ENCODE results near the gene GALNT13. TPM values are rescaled to one million over a fixed set of nuclear protein-coding genes. Genes with fewer than 3 reads are reported as not detected.

GALNT13 gene
- total RNA-seq, 5 donors from 2014 or later (not counting 1 experiment from before 2014, with no cell fraction given) = 0.10 to 0.47 TPM; not detected in 3

DNA sequence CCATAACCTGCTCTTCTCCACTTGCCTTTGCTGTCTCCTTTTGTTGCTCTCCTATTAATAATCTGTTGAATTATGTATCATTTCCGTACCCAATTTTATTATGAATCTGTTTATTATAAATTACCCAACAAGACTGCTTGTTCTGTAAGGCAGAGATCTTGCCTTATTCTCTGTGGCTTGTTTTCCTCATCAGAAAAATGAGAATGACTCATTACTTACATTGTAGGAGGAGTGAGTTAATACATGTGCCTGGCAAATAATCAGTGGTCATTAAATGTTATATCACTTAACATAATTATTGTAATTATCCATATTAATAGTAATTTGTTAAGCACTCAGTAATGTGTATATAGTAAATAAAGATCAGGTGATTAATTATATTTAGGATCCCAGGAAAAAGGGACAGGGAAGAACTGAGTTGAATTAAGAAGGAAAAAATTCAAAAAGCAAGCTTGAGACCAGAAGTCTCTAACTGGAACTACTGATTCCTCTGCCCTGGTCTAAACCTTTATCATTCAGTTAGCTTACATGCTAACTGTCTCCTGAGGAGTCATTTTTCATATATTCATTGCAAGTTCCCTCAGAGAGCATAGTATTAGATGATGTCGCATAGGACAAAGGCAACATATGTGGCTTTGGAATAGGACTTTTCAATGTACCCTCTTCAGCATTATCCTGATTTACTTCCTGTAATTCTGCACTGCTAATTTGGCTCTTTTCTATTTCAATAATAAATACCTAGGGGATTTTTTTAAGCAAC, 335.7 kb downstream of the GALNT13 start:
- WGBS (ENCODE audit: insufficient coverage) = no CpG with 5 or more reads among the region's 2 CpGs
- no peaks in the 10 kb centered on the region for H3K27me3 Mint-ChIP-seq
- no peak overlapping the region for H3K4me3 Mint-ChIP-seq
- ChIA-PET CTCF (no interaction called here), POLR2A (no interaction called here)
- Histone ChIP-seq H3K9me3 (no peaks in the 10 kb centered on the region), H3K4me3 (ENCODE audit: control insufficient read depth in 1 of 2, extremely low read depth in 1 of 2, low read length in 1 of 2) (no peak overlapping the region), H3K36me3 (ENCODE audit: control insufficient read depth in 2 of 2, extremely low read depth in 1 of 2, insufficient read depth in 1 of 2, low read length in 1 of 2) (no peaks in the 10 kb centered on the region), H3K4me1 (ENCODE audit: control insufficient read depth in 1 of 2, extremely low read depth in 1 of 2, insufficient read depth in 2 of 2, low read length in 2 of 2) (no peaks in the 10 kb centered on the region), H3K27ac (ENCODE audit: low read length) (no peak overlapping the region), H3K27me3 (replicated peaks in 1 of 2; ENCODE audit: control insufficient read depth in 2 of 2, extremely low read depth in 1 of 2, insufficient read depth in 2 of 2, low read length in 1 of 2) (no peaks in the 10 kb centered on the region)
- no peaks in the 10 kb centered on the region for H3K36me3 Mint-ChIP-seq
- H3K4me1 Mint-ChIP-seq = no peaks in the 10 kb centered on the region
- ATAC-seq (replicated peaks in 1 of 4) (no peak), DNase-seq (no peak)
- peaks cover 4 to 20% (median 12%) of the 10 kb centered on the region in 3 donors for H3K9me3 Mint-ChIP-seq
- no peak overlapping the region for H3K27ac Mint-ChIP-seq

DNA sequence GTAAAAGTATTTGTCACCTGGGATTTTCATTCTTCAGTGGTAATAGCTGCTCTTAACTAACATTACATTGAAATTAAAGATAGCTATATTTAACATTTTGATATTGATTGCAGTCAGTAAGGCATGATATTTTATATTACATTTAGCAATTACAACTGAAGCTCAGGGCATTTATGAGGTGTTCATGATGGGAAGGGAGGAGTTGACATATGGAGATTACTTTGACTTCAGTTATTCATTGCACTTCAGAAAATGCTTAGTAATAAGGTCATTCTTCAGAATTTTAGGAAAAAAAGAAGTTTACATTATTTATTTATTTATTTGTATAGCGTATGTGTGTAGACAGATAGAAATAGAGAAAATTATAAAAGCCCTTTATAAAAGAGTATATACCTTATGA, 352.0 kb downstream of the GALNT13 start:
- H3K36me3 Mint-ChIP-seq = no peaks in the 10 kb centered on the region
- no peak for DNase-seq
- no CpG with 5 or more reads among the region's 1 CpG for WGBS (ENCODE audit: insufficient coverage)

DNA sequence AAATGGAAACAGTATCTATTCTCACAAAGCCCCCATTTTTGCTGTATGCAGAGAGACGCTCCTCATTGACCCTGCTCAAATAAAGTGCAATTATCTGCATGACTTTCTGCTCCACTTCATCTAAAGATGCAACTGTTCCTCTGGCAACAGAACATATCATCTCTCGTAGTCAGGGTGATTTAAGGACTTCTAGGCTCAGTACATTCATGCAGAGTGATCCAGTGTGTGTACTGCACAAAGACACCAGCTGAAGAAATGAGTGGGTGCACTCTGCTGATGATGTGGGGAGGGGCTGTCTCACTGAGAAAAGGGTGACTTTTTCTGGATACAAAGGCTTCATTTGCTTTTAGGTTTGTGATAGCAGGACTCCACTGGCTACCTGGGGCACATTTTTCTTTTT, 355.2 kb downstream of the GALNT13 start:
- no peak overlapping the region for H3K27ac ChIP-seq (ENCODE audit: low read length)
- H3K27ac Mint-ChIP-seq = no peak overlapping the region
- WGBS (ENCODE audit: insufficient coverage) = 13% methylated on average over 1 of the region's 2 CpGs
- H3K9me3 Mint-ChIP-seq = peaks cover 5 to 15% (median 10%) of the 10 kb centered on the region in 3 donors
- no peak for DNase-seq
- H3K4me1 ChIP-seq (ENCODE audit: control insufficient read depth in 1 of 2, extremely low read depth in 1 of 2, insufficient read depth in 2 of 2, low read length in 2 of 2) = no peaks in the 10 kb centered on the region
- no peaks in the 10 kb centered on the region for H3K36me3 Mint-ChIP-seq
- ChIA-PET POLR2A (no interaction called here), CTCF (no interaction called here)
- ATAC-seq (replicated peaks in 1 of 4) = no peak
- no peak overlapping the region for H3K4me3 ChIP-seq (ENCODE audit: control insufficient read depth in 1 of 2, extremely low read depth in 1 of 2, low read length in 1 of 2)
- H3K27me3 ChIP-seq (replicated peaks in 1 of 2; ENCODE audit: control insufficient read depth in 2 of 2, extremely low read depth in 1 of 2, insufficient read depth in 2 of 2, low read length in 1 of 2) = no peaks in the 10 kb centered on the region
- H3K27me3 Mint-ChIP-seq = no peaks in the 10 kb centered on the region
- no peaks in the 10 kb centered on the region for H3K4me1 Mint-ChIP-seq
- H3K36me3 ChIP-seq (ENCODE audit: control insufficient read depth in 2 of 2, extremely low read depth in 1 of 2, insufficient read depth in 1 of 2, low read length in 1 of 2) = no peaks in the 10 kb centered on the region
- no peak overlapping the region for H3K4me3 Mint-ChIP-seq
- no peaks in the 10 kb centered on the region for H3K9me3 ChIP-seq

More for the DNA sequence above, 352.0 kb downstream of the GALNT13 start:
- H3K4me1 ChIP-seq (ENCODE audit: control insufficient read depth in 1 of 2, extremely low read depth in 1 of 2, insufficient read depth in 2 of 2, low read length in 2 of 2) = no peaks in the 10 kb centered on the region
- H3K27me3 ChIP-seq (replicated peaks in 1 of 2; ENCODE audit: control insufficient read depth in 2 of 2, extremely low read depth in 1 of 2, insufficient read depth in 2 of 2, low read length in 1 of 2) = no peaks in the 10 kb centered on the region
- no peaks in the 10 kb centered on the region for H3K9me3 ChIP-seq
- Mint-ChIP-seq H3K9me3 (peaks cover 6 to 11% (median 7%) of the 10 kb centered on the region in 3 donors), H3K4me3 (no peak overlapping the region), H3K27ac (no peak overlapping the region), H3K27me3 (no peaks in the 10 kb centered on the region), H3K4me1 (no peaks in the 10 kb centered on the region)
- no peak for ATAC-seq (replicated peaks in 1 of 4)
- ChIA-PET CTCF (no interaction called here), POLR2A (no interaction called here)
- H3K36me3 ChIP-seq (ENCODE audit: control insufficient read depth in 2 of 2, extremely low read depth in 1 of 2, insufficient read depth in 1 of 2, low read length in 1 of 2) = no peaks in the 10 kb centered on the region
- no peak overlapping the region for H3K4me3 ChIP-seq (ENCODE audit: control insufficient read depth in 1 of 2, extremely low read depth in 1 of 2, low read length in 1 of 2)
- no peak overlapping the region for H3K27ac ChIP-seq (ENCODE audit: low read length)

DNA sequence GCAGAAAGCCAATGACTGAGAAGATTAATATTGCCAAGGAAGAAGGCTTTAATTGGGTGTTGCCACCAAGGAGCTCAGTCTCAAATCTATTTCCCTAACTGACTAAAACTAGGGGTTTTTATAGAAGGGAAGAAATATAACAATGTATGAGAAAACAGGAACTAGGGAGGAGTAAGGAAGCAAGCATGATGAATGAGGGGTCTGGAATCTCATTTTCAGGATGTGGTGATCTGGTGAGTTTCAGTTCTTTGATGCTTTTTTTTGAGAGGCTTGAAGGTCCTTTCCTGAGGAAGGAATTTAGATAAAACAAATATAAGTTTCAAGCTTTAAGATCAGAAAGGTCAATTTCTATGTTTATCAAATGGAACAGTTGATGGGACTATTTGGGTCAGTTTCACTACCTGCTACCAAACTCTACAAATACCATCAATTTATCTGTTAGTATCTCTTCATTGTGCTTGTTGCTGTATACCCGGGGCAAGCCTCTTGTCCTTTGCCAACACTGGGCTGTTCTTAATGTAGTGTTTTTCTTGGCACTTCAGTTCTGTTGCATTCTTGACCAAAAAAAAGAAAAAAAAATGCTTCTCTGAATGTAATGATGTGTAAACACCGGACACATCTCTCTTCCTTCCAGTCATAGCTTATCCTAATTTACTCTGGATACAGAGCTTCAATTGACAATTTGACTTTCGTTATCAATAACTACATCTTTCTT, 357.0 kb downstream of the GALNT13 start:
- no peak for DNase-seq
- no peaks in the 10 kb centered on the region for H3K36me3 Mint-ChIP-seq
- no peak overlapping the region for H3K4me3 Mint-ChIP-seq
- H3K4me1 ChIP-seq (ENCODE audit: control insufficient read depth in 1 of 2, extremely low read depth in 1 of 2, insufficient read depth in 2 of 2, low read length in 2 of 2) = no peaks in the 10 kb centered on the region
- no peaks in the 10 kb centered on the region for H3K27me3 Mint-ChIP-seq
- ChIA-PET POLR2A (no interaction called here), CTCF (no interaction called here)
- WGBS (ENCODE audit: insufficient coverage) = no CpG with 5 or more reads among the region's 3 CpGs
- H3K36me3 ChIP-seq (ENCODE audit: control insufficient read depth in 2 of 2, extremely low read depth in 1 of 2, insufficient read depth in 1 of 2, low read length in 1 of 2) = no peaks in the 10 kb centered on the region
- H3K4me1 Mint-ChIP-seq = no peaks in the 10 kb centered on the region
- H3K27me3 ChIP-seq (replicated peaks in 1 of 2; ENCODE audit: control insufficient read depth in 2 of 2, extremely low read depth in 1 of 2, insufficient read depth in 2 of 2, low read length in 1 of 2) = no peaks in the 10 kb centered on the region
- no peak overlapping the region for H3K27ac Mint-ChIP-seq
- no peak overlapping the region for H3K27ac ChIP-seq (ENCODE audit: low read length)
- H3K9me3 Mint-ChIP-seq = peaks cover 5 to 18% (median 10%) of the 10 kb centered on the region in 3 donors
- ATAC-seq (replicated peaks in 1 of 4) = no peak
- no peaks in the 10 kb centered on the region for H3K9me3 ChIP-seq
- H3K4me3 ChIP-seq (ENCODE audit: control insufficient read depth in 1 of 2, extremely low read depth in 1 of 2, low read length in 1 of 2) = no peak overlapping the region

DNA sequence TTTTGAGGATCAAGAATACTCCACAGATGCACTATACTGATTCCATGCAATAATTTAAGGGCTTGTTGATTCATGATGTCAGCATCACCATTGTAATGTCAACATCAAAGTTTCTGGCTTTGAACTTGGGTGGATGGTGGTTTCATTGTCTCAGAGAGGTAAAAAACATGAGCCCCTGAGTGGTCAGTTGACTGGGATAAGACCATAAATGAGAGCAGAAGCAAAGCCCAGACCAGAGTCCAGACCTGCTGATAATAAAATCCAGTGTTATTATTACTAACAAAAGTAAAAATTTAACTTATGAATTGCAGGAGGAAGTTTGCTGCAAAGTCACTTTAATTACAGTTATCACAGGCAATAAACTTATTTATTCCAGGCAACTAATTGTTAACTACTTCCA, 358.2 kb downstream of the GALNT13 start:
- H3K9me3 ChIP-seq = no peaks in the 10 kb centered on the region
- no peaks in the 10 kb centered on the region for H3K36me3 Mint-ChIP-seq
- no peaks in the 10 kb centered on the region for H3K4me1 Mint-ChIP-seq
- ATAC-seq (replicated peaks in 1 of 4) (no peak), DNase-seq (no peak)
- H3K9me3 Mint-ChIP-seq = peaks cover 7 to 15% (median 7%) of the 10 kb centered on the region in 3 donors
- no peak overlapping the region for H3K27ac ChIP-seq (ENCODE audit: low read length)
- no peak overlapping the region for H3K27ac Mint-ChIP-seq
- H3K4me1 ChIP-seq (ENCODE audit: control insufficient read depth in 1 of 2, extremely low read depth in 1 of 2, insufficient read depth in 2 of 2, low read length in 2 of 2) = no peaks in the 10 kb centered on the region
- H3K36me3 ChIP-seq (ENCODE audit: control insufficient read depth in 2 of 2, extremely low read depth in 1 of 2, insufficient read depth in 1 of 2, low read length in 1 of 2) = no peaks in the 10 kb centered on the region
- H3K4me3 Mint-ChIP-seq = no peak overlapping the region
- ChIA-PET POLR2A (no interaction called here), CTCF (no interaction called here)
- no peaks in the 10 kb centered on the region for H3K27me3 ChIP-seq (replicated peaks in 1 of 2; ENCODE audit: control insufficient read depth in 2 of 2, extremely low read depth in 1 of 2, insufficient read depth in 2 of 2, low read length in 1 of 2)
- no peaks in the 10 kb centered on the region for H3K27me3 Mint-ChIP-seq
- no peak overlapping the region for H3K4me3 ChIP-seq (ENCODE audit: control insufficient read depth in 1 of 2, extremely low read depth in 1 of 2, low read length in 1 of 2)

DNA sequence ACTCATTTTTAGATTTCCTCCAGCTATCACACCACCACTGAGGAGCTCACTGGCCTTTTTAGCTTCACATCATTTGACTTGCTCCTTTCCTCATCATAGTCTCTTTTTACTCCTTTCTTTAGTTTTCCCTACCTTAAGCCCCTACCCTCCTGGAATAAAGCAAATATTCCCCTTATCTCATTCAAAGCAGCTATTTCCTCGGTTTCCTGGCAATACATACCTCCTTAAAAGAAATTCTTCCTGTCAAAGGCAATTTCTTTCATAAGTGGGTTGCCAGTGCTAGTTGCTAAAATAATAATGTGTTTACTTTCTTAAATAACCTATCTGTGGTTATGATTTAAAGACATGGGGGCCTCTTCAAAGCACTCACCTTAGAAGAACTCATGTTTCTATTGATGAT, 359.3 kb downstream of the GALNT13 start:
- no peaks in the 10 kb centered on the region for H3K27me3 ChIP-seq (replicated peaks in 1 of 2; ENCODE audit: control insufficient read depth in 2 of 2, extremely low read depth in 1 of 2, insufficient read depth in 2 of 2, low read length in 1 of 2)
- Mint-ChIP-seq H3K4me1 (no peaks in the 10 kb centered on the region), H3K4me3 (no peak overlapping the region), H3K36me3 (no peaks in the 10 kb centered on the region), H3K27me3 (no peaks in the 10 kb centered on the region), H3K27ac (no peak overlapping the region), H3K9me3 (peaks cover 7 to 14% (median 8%) of the 10 kb centered on the region in 3 donors)
- DNase-seq (no peak), ATAC-seq (replicated peaks in 1 of 4) (no peak)
- no peak overlapping the region for H3K27ac ChIP-seq (ENCODE audit: low read length)
- no peaks in the 10 kb centered on the region for H3K36me3 ChIP-seq (ENCODE audit: control insufficient read depth in 2 of 2, extremely low read depth in 1 of 2, insufficient read depth in 1 of 2, low read length in 1 of 2)
- no CpG with 5 or more reads among the region's 1 CpG for WGBS (ENCODE audit: insufficient coverage)
- no peaks in the 10 kb centered on the region for H3K4me1 ChIP-seq (ENCODE audit: control insufficient read depth in 1 of 2, extremely low read depth in 1 of 2, insufficient read depth in 2 of 2, low read length in 2 of 2)
- POLR2A ChIA-PET = no interaction called here
- CTCF ChIA-PET = interaction anchor here in 1 of 2 donors (0.7 kb wide), 1 partner anchor 34 kb away, joined by 3 read pairs; no protein-coding TSS in a partner anchor
- H3K9me3 ChIP-seq = no peaks in the 10 kb centered on the region
- no peak overlapping the region for H3K4me3 ChIP-seq (ENCODE audit: control insufficient read depth in 1 of 2, extremely low read depth in 1 of 2, low read length in 1 of 2)
